GM19328 (cell line): Measurements from ENCODE around the gene MOSMO.
"Not testable (repeated sequence)": the region's sequence is repeated elsewhere in the genome, so short reads cannot be mapped to it uniquely, and the experiment has no call there.

Experiments
- ATAC-seq: cut with Tn5 transposase; IDR thresholded peaks from one replicate; pipeline ENCODE4 v1.9.1; 2021; ENCODE audit warnings: mild to moderate bottlenecking, moderate library complexity; ENCODE audit not compliant: unreplicated experiment

MOSMO gene

DNA sequence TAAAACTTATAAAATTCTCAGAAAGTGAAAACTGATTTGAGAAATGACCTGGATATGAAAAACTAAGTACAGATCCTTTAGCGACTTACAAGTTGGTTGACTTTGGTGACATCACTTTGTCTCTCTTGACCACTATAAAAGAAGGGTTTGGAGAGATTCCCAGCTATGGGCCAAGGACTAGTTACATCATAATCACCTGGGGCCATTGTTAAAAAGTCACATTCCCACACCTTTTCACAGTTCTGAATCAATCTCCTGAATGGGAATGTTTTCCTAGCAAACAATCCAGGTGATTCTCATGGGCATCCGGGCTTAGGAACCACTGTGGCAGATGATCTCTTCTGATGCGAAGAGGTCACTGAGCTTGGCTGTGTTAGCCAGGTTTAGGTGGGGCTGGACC lies 83.8 kb downstream of the MOSMO start:
- ATAC-seq: no peak

DNA sequence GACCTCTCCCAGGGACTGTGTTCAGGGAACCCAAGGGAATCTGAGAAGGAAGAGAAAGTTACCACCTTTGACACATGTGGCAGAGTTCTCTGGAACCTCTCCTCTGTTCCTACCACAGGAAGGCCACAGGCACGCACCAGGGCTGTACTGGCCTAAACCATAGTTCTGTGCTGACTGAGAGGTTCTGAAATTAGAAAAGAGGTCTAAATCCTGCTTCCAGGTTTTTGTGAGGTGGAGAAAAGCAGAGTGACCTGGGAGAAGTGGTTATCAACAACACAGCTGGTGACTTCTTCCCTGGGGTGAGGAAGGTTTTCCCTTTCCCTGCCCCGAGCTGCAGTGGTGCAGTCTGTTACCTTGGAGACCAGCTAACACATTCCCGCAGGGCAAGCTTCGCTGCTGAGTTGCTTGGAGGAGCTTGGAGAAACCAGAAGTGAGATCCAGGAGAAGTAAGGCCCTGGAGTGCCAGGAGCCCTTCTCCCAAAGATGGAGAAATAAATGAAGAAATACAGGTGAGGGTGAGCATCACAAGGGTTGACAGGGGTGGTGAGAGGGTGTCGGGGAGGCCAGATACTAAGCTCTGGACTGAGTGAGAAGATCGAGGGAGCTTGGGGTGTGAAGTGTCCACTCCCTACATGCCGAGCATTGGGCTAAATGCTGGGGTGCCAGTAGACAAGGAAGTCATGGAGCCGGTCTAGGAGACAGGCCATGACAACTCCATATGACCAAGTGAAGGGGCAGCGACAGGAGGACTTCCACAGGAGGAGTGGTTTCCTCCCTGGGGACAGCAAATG lies 84.4 kb downstream of the MOSMO start, which contains the start of gene VWA3A:
TSS of gene VWA3A (plus strand) at position 399 of the 791 bp plus-strand sequence. CDS start at position 496, 97 bp downstream.
- no peak for ATAC-seq

DNA sequence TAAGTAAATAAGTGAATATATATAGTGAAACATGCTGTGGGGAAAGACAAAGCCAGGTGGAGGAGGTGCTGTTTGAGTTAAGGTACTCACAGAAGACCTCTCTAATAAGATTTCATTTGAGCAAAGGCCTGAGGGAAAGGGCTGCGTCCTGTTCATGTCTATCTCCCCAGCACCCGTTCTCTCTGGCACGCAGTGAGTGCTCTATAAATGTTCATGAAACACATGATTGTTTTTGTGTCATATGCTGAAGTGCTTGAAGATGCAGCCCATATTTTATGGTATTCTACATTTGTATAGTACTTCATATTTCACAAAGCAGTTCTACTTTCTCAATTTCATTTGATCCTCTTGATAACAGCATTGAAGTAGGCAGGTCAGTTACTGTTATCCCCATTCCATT lies 85.4 kb downstream of the MOSMO start:
- ATAC-seq: no peak

DNA sequence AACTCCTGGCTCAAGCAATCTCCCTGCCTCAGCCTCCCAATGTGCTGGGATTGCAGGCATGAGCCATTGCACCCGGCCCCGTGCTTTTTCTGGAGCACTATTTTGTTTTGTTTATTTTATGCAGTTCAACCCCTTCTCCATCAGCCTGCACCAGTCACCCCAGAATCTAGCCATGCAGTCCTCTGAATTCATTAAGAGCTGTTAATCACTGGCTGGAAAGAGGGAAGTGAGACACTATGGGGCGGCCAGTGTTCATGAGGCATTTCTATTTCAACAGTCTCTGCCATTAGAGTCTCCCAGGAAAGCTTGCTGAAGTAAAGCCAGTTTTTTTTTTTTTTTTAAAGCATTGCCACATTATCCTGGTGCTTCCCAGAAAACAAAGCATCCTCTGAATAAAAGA lies 86.1 kb downstream of the MOSMO start:
- ATAC-seq: no peak

DNA sequence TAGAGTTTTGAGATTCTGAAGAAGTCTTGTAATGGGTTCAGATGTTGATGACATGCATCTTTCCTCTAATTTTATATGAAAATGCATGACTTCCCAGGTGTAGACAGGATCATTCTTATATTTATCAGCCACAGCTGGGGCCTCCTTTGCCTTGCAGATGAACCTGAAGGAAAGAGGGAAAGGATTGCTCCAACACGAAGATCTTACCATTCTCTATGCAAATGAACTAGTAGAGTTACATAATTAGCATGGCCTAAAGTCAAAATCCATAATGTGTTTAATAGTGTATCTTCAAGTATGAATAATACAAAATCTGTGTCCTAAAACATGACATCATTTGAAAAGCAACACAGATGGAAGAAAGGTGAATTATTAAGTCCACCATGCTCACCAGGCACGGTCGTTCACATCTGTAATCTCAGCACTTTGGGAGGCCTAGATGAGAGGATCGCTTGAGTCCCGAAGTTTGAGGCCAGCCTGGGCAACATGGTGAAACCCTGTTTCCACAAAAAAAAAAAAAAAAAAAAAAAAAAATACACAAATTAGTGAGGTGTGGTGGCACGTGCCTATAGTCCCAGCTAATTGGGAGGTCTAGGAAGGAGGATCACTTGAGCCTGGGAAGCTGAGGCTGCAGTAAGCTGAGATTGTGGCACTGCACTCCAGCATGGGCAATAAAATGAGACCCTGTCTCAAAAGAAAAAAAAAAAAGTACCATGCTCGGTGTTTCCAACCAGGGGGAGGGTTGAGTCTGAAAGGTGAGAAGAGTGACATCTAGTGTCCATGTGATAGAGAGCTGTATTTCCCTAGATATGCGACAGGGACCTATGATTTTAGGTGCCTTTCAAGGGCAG lies 90.7 kb downstream of the MOSMO start:
- ATAC-seq: no peak

DNA sequence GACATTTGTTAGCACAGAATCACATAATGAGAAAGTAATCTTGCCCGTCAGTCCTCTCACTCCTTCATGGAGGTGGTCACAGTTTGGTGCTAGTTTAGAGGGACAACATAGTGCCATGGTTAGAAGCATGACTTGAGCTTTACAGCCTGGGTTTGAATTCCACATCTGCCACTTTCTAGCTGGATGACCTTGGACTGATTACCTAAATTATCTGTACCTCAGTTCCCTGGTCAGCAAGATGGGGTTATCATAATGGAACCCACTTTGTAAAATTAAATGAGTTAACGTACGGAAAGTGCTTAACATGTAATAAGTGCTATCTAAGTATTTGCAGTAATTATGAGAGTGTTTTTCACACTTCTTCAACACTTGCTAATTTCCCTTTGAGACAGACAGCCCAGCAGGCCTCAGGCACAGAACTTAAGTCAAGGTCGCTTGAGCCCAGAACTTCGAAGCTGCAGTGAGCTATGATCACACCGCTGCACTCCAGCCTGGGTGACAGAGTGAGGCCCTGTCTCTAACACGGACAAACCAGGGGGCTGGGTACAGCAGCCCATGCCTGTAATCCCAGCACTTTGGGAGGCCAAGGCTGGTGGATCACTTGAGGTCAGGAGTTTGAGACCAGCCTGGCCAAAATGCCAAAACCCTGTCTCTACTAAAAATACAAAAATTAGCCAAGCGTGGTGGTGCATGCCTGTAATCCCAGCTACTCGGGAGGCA lies 91.5 kb downstream of the MOSMO start:
- ATAC-seq: no peak

DNA sequence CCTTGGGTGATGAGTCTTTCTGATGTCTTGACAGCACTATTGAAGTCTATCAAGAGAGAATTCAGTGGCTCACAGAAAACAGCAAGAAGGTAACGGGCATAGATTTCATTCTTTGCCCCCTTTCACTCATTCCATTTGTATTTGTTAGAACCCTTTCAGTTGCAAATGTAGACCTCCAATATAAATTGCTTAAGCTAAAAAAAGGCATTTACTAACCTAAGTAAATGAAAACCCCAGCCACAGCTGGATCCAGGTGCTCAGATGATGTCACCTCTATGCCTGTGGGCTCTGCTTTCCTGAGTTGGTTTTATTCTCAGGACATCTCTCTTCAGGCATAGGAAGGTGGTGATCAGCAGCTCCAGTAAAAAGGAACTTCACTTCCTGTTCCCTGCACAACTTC lies 95.5 kb downstream of the MOSMO start:
- no peak for ATAC-seq

DNA sequence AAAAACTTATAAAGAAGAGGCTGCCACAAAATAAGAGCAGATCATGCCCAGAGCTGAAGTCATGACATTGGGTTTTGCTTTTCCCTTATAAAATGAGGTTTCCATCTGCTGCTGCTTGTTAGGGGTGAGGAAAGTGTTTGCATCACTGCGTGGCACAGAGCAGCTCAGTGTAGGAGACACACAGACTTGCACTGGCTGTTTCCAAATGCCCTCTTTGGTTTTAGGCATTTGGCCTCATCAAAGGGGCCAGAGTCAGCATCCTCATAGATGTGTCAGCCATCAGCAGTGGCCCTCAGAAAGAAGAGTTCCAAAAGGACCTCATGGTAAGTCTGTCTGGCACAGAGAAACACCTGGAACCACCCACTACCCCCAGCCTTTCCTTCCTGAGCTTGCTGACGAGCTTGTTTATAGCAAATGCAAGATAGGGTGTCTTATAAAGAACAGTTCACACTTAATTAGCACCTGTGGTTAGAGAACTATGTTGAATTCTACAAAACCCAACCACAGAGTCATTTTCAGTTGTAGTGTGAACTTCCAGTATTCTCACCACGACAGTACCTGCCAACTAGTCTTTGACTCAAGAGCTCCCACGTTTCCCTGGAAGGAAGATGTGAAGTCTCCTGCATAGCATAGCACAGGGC lies 101.5 kb downstream of the MOSMO start:
- no peak for ATAC-seq

DNA sequence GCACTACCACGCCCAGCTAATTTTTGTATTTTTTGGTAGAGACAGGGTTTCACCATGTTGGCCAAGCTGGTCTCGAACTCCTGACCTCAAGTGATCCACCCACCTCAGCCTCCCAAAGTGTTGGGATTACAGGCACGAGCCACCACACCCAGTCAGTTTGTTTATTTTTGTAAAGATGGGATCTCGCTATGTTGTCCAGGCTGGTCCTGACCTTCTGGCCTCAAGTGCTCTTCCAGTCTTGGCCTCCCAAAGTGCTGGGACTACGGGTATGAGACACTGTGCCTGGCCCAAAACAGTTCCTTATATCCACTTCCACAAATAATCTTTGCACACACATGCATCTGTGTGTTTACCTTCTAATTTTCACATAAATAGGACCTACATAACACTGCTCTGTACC lies 103.7 kb downstream of the MOSMO start:
- not testable (repeated sequence) for ATAC-seq

DNA sequence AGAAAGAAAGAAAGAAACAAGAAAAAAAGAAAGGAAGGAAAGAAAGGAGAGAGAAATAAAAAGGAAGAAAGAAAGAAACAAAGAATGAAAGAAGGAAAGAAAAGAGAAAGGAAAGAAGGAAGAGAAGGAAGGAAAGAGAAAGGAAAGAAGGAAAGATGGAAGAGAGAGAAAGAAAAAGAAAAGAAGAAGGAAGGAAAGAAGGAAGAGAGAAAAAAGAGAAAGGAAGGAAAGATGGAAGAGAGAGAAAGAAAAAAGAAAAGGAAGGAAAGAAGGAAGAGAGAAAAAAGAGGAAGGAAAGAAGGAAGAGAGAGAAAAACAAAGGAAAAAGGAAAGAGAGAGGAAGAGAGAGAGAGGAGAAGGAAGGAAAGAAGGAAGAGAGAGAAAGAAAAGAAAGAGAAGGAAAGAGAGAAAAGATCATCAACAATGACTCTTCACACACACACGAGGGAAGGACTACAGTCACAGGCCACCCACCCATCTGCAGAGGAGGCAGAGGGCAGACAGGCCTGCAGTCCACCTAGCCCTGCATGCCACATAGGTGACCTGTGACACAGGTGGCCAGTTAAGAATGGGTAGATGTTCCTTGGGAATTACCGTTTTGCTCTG lies 108.3 kb downstream of the MOSMO start:
- no peak for ATAC-seq

DNA sequence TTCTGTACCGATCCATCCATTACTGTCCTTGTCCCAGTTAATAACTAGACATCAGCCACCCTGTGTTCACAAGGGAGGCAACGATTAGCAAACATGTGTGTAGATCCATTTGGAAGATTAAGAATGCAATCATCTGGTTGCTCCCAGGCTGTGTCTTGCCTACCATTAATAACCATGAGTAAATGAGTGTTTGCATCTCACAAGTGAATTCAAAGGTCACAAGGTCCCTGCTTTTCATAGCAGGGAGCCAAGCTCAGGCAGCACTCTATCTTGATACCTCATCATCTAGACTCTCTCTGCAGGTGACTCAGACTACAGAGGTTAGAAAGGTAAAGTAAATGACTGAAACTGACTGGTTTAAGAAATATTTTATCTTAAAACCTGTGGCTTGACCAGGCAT lies 109.7 kb downstream of the MOSMO start:
- ATAC-seq: no peak

DNA sequence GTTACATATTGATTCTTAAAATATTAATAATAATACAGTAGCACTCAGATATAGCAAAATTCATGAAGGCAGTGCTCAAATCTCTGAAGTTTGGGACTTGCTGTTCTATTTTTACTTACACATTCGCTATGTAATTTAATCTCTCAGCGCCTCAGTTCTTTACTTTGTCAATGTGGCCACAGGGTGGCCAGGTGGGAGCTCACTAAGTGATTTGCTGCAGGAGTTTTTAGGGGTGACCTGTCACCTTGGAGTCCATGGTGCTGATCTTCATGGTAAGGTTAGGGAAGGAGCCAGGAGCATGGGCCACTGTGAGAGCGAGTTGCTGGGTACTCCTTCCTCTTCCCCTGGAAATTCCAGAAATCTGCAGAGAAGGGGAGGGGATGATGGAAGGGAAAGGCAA lies 112.5 kb downstream of the MOSMO start:
- no peak for ATAC-seq

DNA sequence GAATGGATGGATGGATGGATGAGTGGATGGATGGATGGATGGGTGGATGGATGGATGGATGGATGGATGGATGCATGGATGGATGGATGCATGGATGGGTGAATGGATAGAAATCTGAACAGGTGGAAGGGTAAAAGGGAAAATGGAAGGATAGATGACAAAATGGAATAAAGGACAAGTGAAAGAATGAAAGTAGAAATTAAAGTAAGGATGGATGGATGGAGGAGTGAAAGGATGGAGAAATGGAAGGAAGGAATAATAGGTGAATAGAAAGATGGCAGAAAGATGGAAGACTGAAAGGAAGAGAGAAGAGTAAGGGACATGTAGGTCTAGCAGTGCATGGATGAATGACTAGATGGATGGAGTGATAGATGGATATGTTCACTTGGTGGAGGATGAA lies 114.3 kb downstream of the MOSMO start:
- no peak for ATAC-seq

DNA sequence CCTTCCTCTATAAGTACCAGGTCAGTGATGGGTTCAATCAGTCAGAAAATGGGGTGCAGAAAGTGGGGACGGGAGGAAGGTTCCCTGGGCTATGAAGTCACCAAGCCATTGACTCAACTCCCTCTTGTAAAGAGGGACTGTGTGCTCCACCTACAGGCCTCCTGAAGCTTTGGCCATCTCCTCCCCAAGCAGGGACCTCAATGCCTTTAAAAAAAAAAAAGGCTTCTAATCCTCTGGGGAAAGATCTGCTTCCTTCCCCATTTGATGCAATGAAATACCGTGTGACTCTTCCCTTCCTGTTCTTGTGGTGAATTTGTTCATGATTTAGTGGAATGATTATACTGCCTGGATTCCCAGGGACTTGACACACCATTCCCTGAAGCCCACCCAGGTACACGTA lies 115.2 kb downstream of the MOSMO start:
- ATAC-seq: no peak

DNA sequence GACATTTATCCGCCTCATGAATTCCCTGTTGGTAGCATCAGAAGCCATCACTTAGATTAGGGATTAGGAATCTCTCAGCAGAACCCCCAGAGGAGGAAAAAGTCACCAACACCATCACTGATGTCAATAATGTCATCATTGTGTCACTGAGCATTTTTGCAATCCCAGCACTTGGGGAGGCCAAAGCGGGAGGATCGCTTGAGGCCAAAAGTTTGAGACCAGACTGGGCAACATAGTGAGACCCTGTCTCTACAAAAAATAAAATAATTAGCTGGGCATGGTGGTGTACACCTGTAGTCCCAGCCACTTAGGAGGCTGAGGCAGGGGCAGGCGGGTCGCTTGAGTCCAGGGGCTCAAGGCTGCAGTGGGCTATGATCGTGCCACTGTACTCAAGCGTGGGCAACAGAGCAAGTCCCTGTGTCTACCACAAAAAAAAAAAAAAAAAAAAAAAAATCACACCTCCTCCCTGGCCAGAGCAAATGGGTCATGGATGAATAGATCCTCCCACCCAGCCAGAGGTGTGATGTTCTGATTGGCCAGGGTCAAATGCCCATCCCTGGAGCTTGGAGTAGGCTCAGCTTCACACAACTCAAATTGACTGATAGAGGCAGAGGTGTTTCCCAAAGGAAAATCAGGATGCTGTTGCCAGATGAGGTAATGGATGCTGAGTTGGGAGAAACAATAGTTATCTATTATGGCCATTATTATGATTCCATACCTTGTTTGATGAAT lies 116.0 kb downstream of the MOSMO start:
- no peak for ATAC-seq

DNA sequence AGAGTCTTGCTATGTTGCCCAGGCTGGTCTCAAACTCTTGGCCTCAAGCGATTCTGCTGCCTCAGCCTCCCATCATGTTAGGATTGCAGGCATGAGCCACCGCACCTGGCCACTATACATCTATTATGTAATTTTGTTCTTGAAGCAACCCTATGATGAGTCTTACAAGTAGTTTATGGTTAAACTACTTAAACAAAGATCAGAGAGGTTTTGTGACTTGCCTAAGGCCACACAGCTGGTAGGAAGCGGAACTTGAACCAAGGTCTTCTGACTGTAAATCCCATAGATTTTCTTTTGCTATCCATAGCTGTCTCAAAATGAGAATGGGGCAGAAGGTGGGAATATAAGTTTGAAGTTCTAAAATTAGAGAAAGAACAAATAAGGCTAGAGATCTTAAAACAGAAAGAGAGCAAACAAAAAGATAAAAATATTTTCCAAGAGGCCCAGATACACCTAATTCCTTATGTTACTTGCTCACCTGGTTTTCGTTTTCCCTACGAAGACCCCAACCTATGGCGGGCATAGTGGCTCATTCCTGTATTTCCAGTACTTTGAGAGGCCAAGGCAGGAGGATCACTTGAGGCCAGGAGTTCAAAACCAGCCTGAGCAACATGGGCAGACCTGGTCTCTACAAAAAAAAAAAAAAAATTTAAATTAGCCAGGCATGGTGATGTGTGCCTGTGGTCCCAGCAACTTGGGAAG lies 116.8 kb downstream of the MOSMO start:
- ATAC-seq: no peak

DNA sequence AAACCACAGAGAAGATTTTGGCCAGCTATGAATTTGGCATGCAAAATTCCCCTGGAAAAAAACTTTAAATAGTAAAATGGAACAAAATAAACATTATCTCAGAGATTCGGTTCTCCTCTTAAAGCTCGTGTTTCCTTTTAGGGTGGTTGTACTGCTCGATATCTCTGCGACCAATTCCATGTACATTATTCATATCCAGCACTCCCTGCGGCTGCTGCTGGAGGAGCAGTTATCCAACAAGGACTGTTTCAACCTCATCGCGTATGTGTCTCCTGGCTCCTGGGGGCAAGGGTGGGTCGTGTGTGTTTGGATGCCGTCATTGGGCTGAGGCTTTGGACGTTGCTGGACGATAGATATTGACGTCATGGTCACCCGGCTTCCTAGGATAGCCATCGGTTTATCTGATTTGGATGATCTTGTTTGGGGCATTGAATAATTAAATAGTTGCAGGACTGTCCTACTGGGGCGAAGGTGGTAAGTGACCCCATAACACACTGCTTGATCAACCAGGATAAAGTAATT lies 118.2 kb downstream of the MOSMO start:
- no peak for ATAC-seq

DNA sequence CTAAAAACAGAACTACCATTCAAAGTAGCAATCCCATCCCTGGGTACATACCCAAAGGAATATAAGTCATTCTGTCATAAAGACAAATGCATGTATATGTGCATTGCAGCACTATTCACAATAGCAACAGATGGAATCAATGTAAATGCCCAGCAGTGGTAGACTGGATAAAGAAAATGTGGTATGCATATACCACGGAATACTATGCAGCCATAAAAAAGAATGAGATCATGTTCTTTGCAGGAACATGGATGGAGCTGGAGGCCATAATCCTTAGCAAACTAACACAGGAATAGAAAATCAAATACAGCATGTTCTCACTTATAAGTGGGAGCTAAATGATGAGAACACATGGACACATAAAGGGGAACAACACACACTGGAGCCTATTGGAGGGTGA lies 120.6 kb downstream of the MOSMO start:
- ATAC-seq: not testable (repeated sequence)

DNA sequence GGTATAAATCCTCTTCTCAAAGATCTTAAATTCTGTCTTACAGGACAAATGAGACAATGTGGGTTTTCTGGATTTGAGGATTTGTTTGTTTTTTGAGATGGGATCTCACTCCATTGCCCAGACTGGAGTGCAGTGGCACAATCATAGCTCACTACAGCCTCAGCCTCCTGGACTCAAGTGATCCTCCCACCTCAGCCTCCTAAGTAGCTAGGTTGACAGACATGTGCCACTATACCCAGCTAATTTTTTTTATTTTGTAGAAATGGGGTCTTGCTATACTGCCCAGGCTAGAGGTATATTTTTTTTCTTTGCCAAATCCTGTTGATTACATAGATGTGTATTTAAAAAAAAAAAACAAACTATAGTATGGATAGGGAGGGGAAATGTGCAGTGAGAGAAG lies 122.6 kb downstream of the MOSMO start:
- no peak for ATAC-seq
